Chondrocyte (in vitro differentiated cells): Measurements from ENCODE around the gene SLC9A9. TPM values are rescaled to one million over a fixed set of nuclear protein-coding genes. Genes with fewer than 3 reads are reported as not detected.

Experiments
- DNase-seq: peaks from one replicate; pipeline ENCODE4 v3.0.0; 2021; ENCODE audit warnings: mixed read lengths, low spot score
- H3K27ac Mint-ChIP-seq: one replicate; pipeline ENCODE4 v1.8.0; 2021; ENCODE audit warnings: mild to moderate bottlenecking, moderate library complexity, mixed read lengths; ENCODE audit not compliant: unreplicated experiment
- H3K27me3 Mint-ChIP-seq: 2 replicates; pipeline ENCODE4 v1.8.0; 2021; ENCODE audit warnings: low read depth, mixed read lengths
- H3K36me3 Mint-ChIP-seq: 2 replicates; pipeline ENCODE4 v1.8.0; 2021; ENCODE audit warnings: low read depth, mixed read lengths
- H3K4me1 Mint-ChIP-seq: 2 replicates; pipeline ENCODE4 v1.8.0; 2021; ENCODE audit warnings: low read depth, mild to moderate bottlenecking, mixed read lengths
- H3K4me3 Mint-ChIP-seq: one replicate; pipeline ENCODE4 v1.8.0; 2021; ENCODE audit warnings: mild to moderate bottlenecking, moderate library complexity, mixed read lengths; ENCODE audit not compliant: unreplicated experiment
- H3K9me3 Mint-ChIP-seq: 2 replicates; pipeline ENCODE4 v1.8.0; 2021; ENCODE audit warnings: low read depth, mixed read lengths
- CTCF ChIP-seq: fragments of 200-600 bp; sonication (generic); IDR thresholded peaks from 2 replicates; pipeline ENCODE4 v1.5.0; 2021; ENCODE audit warnings: antibody characterized with exemption, mild to moderate bottlenecking, moderate library complexity
- total RNA-seq: library from RNA; stranded (reverse); gene quantifications from 3 replicates; pipeline ENCODE4 v1.2.1, GENCODE V29; 2021

SLC9A9 gene
- total RNA-seq, 1 donor from 2014 or later, result 2.6 TPM

DNA sequence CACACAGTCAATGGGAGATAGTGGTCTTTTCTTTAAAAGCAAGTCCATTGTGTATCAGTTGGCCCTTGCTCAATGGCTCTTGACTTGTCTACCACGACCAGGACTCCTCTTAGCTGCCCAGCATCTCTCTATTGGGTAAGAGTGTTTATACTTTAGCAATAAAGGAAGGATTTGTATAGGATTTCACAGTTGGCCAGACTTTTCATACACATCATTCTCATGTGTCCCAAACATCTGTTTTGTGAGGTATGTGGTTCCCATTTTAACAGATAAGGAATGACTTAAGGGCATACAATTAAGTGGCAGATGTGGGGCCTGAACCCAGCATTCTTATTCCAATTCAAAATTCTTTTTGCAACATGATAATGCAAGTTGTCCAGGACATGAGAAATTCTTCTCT is 537.2 kb downstream of the SLC9A9 start:
- Mint-ChIP-seq H3K36me3 (no peaks in the 10 kb centered on the region), H3K27me3 (no peaks in the 10 kb centered on the region), H3K4me1 (peaks cover 46% of the 10 kb centered on the region), H3K27ac (no peak overlapping the region), H3K4me3 (no peak overlapping the region), H3K9me3 (no peaks in the 10 kb centered on the region)
- TF ChIP-seq CTCF, result no peak
- DNase-seq, result no peak

DNA sequence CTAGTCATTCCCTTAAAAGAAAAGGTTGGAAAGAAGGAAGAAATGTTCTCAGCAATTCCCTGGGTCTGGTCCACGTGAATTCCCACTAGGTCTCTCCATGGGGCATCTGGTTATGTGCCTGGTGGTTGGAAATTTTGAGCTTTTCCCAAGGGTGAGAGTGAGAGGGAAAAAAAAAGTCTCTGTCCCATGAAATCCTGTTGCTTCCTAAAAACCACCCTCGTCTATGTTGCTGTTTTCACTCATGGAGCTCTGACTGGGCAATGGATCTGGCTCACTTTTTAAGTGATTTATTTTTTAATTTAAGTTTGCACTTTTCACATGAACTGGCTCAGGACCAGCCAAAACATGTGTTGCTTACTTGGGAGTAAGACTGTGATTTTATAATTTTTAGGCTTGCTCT is 538.6 kb downstream of the SLC9A9 start:
- H3K36me3 Mint-ChIP-seq, result no peaks in the 10 kb centered on the region
- H3K4me3 Mint-ChIP-seq, result no peak overlapping the region
- DNase-seq, result no peak
- H3K27me3 Mint-ChIP-seq, result no peaks in the 10 kb centered on the region
- peaks cover 53% of the 10 kb centered on the region for H3K4me1 Mint-ChIP-seq
- H3K27ac Mint-ChIP-seq, result peak overlapping the region; percentile 59
- TF ChIP-seq CTCF, result no peak
- no peaks in the 10 kb centered on the region for H3K9me3 Mint-ChIP-seq

GRCh38 chr3:143307613-143308183 is 540.6 kb downstream of the SLC9A9 start:
- no peak for TF ChIP-seq CTCF
- Mint-ChIP-seq H3K36me3 (no peaks in the 10 kb centered on the region), H3K27me3 (no peaks in the 10 kb centered on the region), H3K4me1 (peaks cover 58% of the 10 kb centered on the region), H3K9me3 (no peaks in the 10 kb centered on the region), H3K4me3 (no peak overlapping the region), H3K27ac (no peak overlapping the region)
- DNase-seq, result no peak

DNA sequence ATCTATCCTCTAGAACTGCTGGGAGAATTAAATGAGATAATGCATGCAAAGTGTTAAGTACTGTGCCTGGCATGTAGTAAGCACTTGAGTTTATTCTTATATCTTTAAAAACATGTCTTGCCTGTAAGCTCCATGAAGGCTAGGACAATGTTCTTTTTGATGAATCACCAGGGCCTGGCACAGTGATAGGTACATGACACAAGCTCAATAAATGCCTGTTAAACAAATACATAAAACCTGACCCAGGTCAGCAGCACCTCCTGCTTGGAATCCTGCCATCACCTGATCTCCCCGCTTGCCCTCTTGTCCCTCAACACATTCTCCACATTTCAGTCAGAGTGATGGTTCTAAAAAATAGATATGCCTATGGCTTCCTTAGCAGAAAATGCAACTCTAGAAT is 541.9 kb downstream of the SLC9A9 start:
- Mint-ChIP-seq H3K4me3 (no peak overlapping the region), H3K9me3 (no peaks in the 10 kb centered on the region), H3K4me1 (peaks cover 59% of the 10 kb centered on the region), H3K27ac (no peak overlapping the region), H3K27me3 (no peaks in the 10 kb centered on the region), H3K36me3 (no peaks in the 10 kb centered on the region)
- DNase-seq, result no peak
- no peak for TF ChIP-seq CTCF

DNA sequence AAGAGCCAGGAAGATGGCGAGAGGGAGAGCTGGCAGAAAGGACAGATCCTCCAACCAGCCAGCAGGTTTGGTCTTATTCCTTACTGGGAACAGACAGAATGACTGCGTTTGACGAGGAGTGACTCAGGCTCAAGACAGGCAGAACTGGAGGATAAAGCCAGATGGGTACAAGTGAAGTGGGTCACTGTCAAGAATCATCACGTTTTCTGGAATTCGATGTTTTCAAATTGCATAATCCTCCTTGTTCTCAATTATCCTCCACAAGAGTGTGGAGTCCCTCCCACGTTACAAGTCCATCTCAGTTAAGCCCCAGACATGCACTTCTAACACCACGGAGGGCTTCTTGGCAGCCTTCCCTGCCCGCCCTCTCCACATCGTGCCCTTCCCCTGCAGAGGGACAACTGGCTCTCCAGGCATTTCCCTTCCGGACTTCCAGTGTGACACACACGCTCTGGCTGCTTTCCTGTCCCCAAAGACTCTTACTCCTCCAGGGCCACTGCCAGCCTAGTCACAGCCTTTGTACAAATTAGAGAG is 545.6 kb downstream of the SLC9A9 start:
- H3K4me3 Mint-ChIP-seq, result peak overlapping the region; percentile 49
- no peak for DNase-seq
- TF ChIP-seq CTCF, result peak; percentile 48
- H3K4me1 Mint-ChIP-seq, result peaks cover 40% of the 10 kb centered on the region
- no peaks in the 10 kb centered on the region for H3K27me3 Mint-ChIP-seq
- no peaks in the 10 kb centered on the region for H3K36me3 Mint-ChIP-seq
- no peaks in the 10 kb centered on the region for H3K9me3 Mint-ChIP-seq
- peak overlapping the region; percentile 94 for H3K27ac Mint-ChIP-seq
